Stimulated activated naive CD8-positive, alpha-beta T cell treated with anti-CD3 and anti-CD28 coated beads, Interleukin-15, Interleukin-2, amounts not matched to agents 100 U/mL and 50 U/mL, for 24 hours (primary cell): ENCODE measurements around the gene C16orf96.

ENCODE experiments used
- ATAC-seq: fragments of 150-1000 bp; cut with Tn5 transposase; one replicate; pipeline ENCODE4 v1.10.0; 2021
- DNase-seq: peaks from one replicate; pipeline ENCODE4 v3.0.0; 2021

The C16orf96 gene

GRCh38 chr16:4601864-4602186 lies 45.7 kb downstream of the C16orf96 start:
- ATAC-seq (no peak), DNase-seq (no peak)

GRCh38 chr16:4602331-4602730 lies 46.2 kb downstream of the C16orf96 start:
- no peak for DNase-seq
- ATAC-seq, result no peak

- ATAC-seq (no peak), DNase-seq (no peak)
Measured at GRCh38 chr16:4603624-4604170, 47.6 kb downstream of the C16orf96 start.

GRCh38 chr16:4604401-4604800 lies 48.3 kb downstream of the C16orf96 start:
- DNase-seq (no peak), ATAC-seq (no peak)

GRCh38 chr16:4606354-4606753 lies 50.2 kb downstream of the C16orf96 start:
- no peak for ATAC-seq
- no peak for DNase-seq

- DNase-seq (no peak), ATAC-seq (no peak)
Measured at GRCh38 chr16:4607841-4608703, 51.9 kb downstream of the C16orf96 start.

- DNase-seq, result no peak
- ATAC-seq, result no peak
Measured at GRCh38 chr16:4608704-4608980, 52.5 kb downstream of the C16orf96 start.

- ATAC-seq, result no peak
- no peak for DNase-seq
Measured at GRCh38 chr16:4609200-4610010, 53.3 kb downstream of the C16orf96 start.

GRCh38 chr16:4610011-4611005 lies 54.2 kb downstream of the C16orf96 start:
- ATAC-seq (no peak), DNase-seq (no peak)

GRCh38 chr16:4611337-4612021 lies 55.3 kb downstream of the C16orf96 start:
- DNase-seq (no peak), ATAC-seq (no peak)

GRCh38 chr16:4612474-4612931 lies 56.4 kb downstream of the C16orf96 start:
- DNase-seq (no peak), ATAC-seq (no peak)

GRCh38 chr16:4612977-4613635 lies 57.0 kb downstream of the C16orf96 start:
- DNase-seq (no peak), ATAC-seq (no peak)

- DNase-seq (peak; percentile 58), ATAC-seq (no peak)
Measured at GRCh38 chr16:4613636-4614570, 57.8 kb downstream of the C16orf96 start.

GRCh38 chr16:4614571-4615383 lies 58.6 kb downstream of the C16orf96 start, which contains the start of gene UBALD1:
UBALD1 (minus strand) TSS chr16:4614888; CDS start chr16:4614797, 91 bp downstream.
- DNase-seq (peak; percentile 86), ATAC-seq (peak; percentile 74)

GRCh38 chr16:4615384-4616046 lies 59.4 kb downstream of the C16orf96 start:
- ATAC-seq, result no peak
- DNase-seq, result no peak

- ATAC-seq, result peak; percentile 87
- DNase-seq, result peak; percentile 99
Measured at GRCh38 chr16:4616047-4616811, 60.1 kb downstream of the C16orf96 start.

- ATAC-seq, result no peak
- no peak for DNase-seq
Measured at GRCh38 chr16:4617880-4618279, 61.7 kb downstream of the C16orf96 start.
